Left ventricle myocardium inferior (tissue), 1 donor: ENCODE data around the gene COX8C. TPM values are rescaled to one million over a fixed set of nuclear protein-coding genes. Genes with fewer than 3 reads are reported as not detected.

Experiments
- DNase-seq: peaks from one replicate; pipeline ENCODE4 v3.0.0-alpha.2; 2020
- H3K27ac ChIP-seq: fragments of 200-600 bp; replicated peaks from 2 replicates; pipeline ENCODE4 v1.8.0; 2021
- H3K27me3 ChIP-seq: fragments of 200-600 bp; 2 replicates; pipeline ENCODE4 v1.8.0; 2021; ENCODE audit warnings: low read depth
- H3K36me3 ChIP-seq: fragments of 200-600 bp; 2 replicates; pipeline ENCODE4 v1.8.0; 2021
- H3K4me1 ChIP-seq: fragments of 200-600 bp; 2 replicates; pipeline ENCODE4 v1.8.0; 2021
- H3K4me3 ChIP-seq: fragments of 200-600 bp; 2 replicates; pipeline ENCODE4 v1.8.0; 2021; ENCODE audit warnings: mild to moderate bottlenecking, moderate library complexity
- H3K9me3 ChIP-seq: fragments of 200-600 bp; replicated peaks from 2 replicates; pipeline ENCODE4 v1.8.0; 2021
- CTCF ChIP-seq: fragments of 200-600 bp; IDR thresholded peaks from 2 replicates; pipeline ENCODE4 v1.8.0; 2021; ENCODE audit warnings: antibody characterized with exemption, mild to moderate bottlenecking, borderline replicate concordance
- intact Hi-C: fragments of 100-400 bp; cut with micrococcal nuclease; formaldehyde crosslinking; loops from one replicate; pipeline ENCODE4 v1.11.0; 2022
- total RNA-seq: library from RNA; stranded (reverse); fragmentation: NEBNext Ultra II Directional; extraction: Animal tissue kit (Norgen Biotek cat#: 25700); gene quantifications from one replicate; pipeline ENCODE4 v1.2.1, GENCODE V29; 2021
- donor health status: DM: no; HTN: yes; CAD: no; lungs with severe emphysema.

The COX8C gene
- total RNA-seq, 1 donor from 2014 or later = 1.3 TPM

DNA sequence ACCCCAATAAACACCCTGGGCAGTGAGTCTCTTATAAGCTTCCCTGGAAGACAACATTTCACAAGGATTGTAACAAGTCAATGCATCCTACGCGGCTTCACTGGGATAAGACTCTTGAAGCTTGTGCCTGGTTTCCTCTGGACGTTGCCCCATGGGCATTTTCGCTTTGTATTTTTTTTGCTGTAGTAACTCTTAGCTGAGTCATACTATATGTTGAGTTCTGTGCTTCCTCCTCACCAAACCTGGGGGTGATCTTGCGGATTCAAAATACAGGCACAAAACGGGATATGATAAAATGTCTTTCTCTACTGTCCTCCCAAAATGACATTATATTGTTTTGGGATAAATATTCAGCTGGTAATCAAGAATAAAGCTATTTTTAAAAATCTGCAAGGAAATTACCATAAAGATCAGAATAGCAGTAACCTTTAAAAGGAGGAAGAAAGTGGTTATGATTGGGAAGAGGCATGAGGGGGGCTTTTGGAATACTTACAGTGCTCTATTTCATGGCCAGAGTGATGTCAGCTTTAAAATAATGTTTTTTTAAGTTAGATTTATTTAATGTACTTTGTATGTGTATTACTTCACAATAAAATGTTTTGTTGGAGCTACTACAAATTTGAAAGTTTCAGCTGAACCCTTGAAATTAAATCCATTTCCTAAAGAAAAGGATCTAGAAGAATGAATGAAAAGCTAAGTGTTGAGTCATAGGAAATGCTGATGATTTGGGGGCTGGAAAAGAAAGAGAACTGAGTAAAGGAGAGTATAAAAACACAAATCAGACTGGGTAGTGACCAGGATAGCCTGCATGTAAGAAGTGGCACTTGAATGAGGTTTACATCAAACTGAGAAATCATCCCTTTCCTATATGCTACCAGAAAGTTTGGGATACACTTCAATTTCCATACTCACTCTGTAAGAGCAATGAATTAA, 28.8 kb upstream of the COX8C start:
- intact Hi-C loops = no loop called here
- no peak for DNase-seq
- TF ChIP-seq CTCF = no peak
- no peaks in the 10 kb centered on the region for H3K36me3 ChIP-seq
- H3K27ac ChIP-seq = no peak overlapping the region
- no peaks in the 10 kb centered on the region for H3K9me3 ChIP-seq
- peaks cover 55% of the 10 kb centered on the region for H3K4me1 ChIP-seq
- H3K4me3 ChIP-seq = no peak overlapping the region
- H3K27me3 ChIP-seq = no peaks in the 10 kb centered on the region

- no peaks in the 10 kb centered on the region for H3K9me3 ChIP-seq
- H3K36me3 ChIP-seq = no peaks in the 10 kb centered on the region
- peaks cover 59% of the 10 kb centered on the region for H3K4me1 ChIP-seq
- no peak for DNase-seq
- H3K4me3 ChIP-seq = no peak overlapping the region
- H3K27ac ChIP-seq = no peak overlapping the region
- intact Hi-C loops = no loop called here
- no peaks in the 10 kb centered on the region for H3K27me3 ChIP-seq
- TF ChIP-seq CTCF = no peak
These were observed 28.1 kb upstream of the COX8C start for GRCh38 chr14:93318927-93319326.

DNA sequence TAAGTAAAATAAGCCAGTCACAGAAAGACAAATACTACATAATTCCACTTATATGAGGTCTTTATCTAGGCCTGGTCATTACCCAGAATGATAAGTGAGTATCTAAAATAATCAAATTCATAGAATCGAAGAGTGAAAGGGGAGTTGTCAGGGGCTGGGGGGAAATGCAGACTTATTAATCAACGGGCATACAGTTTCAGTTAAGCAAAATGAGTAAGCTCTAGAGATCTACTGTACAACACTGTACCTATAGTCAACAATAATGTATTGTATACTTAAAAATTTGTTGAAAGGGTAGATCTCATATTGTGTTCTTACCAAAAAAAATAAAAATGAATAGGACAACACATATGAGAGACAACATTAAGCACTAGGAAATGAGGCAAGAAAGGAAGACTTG, 27.5 kb upstream of the COX8C start:
- H3K36me3 ChIP-seq = no peaks in the 10 kb centered on the region
- H3K4me1 ChIP-seq = peaks cover 64% of the 10 kb centered on the region
- no peak overlapping the region for H3K27ac ChIP-seq
- DNase-seq = no peak
- H3K27me3 ChIP-seq = no peaks in the 10 kb centered on the region
- intact Hi-C loops = no loop called here
- TF ChIP-seq CTCF = no peak
- H3K4me3 ChIP-seq = no peak overlapping the region
- no peaks in the 10 kb centered on the region for H3K9me3 ChIP-seq

DNA sequence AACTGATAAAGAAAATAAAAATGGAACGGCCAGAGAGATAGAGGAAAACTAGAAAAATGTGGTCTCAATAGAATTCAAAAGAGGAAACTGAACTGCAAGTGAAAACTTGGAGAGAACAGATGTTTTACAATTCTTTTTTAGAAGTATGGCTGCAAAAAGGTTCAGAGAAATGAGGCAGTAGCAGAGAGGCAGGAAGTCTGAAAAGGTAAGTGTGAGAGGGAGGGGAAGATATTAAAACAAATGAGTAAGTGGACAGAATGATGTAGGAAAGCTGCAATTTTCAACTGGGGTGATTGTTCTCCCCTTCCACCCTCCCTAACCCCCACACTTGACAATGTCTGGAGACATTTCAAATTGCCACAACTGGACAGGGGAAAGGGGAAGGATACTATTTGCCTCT, 27.0 kb upstream of the COX8C start:
- intact Hi-C loops = no loop called here
- peaks cover 69% of the 10 kb centered on the region for H3K4me1 ChIP-seq
- no peaks in the 10 kb centered on the region for H3K9me3 ChIP-seq
- DNase-seq = no peak
- no peak overlapping the region for H3K27ac ChIP-seq
- H3K36me3 ChIP-seq = no peaks in the 10 kb centered on the region
- H3K27me3 ChIP-seq = no peaks in the 10 kb centered on the region
- no peak for TF ChIP-seq CTCF
- no peak overlapping the region for H3K4me3 ChIP-seq

GRCh38 chr14:93320489-93320888, 26.5 kb upstream of the COX8C start:
- Histone ChIP-seq H3K4me1 (peaks cover 73% of the 10 kb centered on the region), H3K27ac (no peak overlapping the region), H3K36me3 (no peaks in the 10 kb centered on the region), H3K9me3 (no peaks in the 10 kb centered on the region), H3K4me3 (no peak overlapping the region), H3K27me3 (no peaks in the 10 kb centered on the region)
- intact Hi-C loops = no loop called here
- no peak for TF ChIP-seq CTCF
- no peak for DNase-seq
